Effector CD8-positive, alpha-beta T cell (primary cell): ENCODE results near the gene COX4I2.
"Not testable (repeated sequence)": the region's sequence is repeated elsewhere in the genome, so short reads cannot be mapped to it uniquely, and the experiment has no call there.

ENCODE experiments used
- DNase-seq: peaks from one replicate; lab custom pipeline; 2025; lab: John Stamatoyannopoulos, UW

COX4I2 gene

DNA sequence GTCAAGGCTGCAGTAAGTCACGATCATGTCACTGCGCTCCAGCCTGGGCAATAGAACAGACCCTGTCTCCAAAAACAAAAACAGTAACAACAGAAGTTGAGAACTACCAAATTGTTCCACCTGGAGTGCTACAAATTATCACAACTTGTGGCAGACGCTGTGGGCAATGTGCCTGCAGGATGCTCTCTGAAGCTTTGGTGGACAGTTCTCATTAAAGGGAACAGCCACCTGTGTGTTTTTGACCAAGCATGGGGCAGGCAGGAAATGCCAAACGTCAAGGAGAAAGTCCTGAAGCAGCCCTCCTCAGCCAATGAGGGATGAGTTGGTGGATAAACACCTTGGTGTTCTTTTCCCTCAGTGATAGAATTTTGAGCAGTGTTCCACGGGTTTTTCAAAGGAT, 15.8 kb downstream of the COX4I2 start:
- no peak for DNase-seq

DNA sequence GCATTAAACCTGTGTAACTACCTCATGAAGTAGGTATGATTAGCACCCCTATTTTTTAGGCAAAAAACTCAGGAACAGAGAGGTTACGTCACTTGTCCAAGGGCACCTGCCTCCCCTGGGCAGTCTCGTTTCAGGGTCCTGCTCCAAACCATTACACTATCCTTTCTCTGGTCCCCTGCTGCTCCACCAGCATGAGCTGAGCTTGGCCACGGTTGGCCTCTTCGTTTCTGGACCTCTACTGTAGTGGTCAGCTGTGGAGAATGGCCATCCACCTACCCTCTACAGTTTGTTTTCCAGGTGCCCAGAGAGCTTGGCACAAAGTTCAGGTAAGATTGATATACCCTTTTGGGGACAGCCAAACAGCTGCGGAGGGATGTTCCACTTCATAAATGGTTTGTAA, 16.8 kb downstream of the COX4I2 start:
- DNase-seq, result no peak

GRCh38 chr20:31661625-31662371, 24.1 kb downstream of the COX4I2 start:
- peak; percentile 82 for DNase-seq

- no peak for DNase-seq
Measured at GRCh38 chr20:31662372-31662854, 24.7 kb downstream of the COX4I2 start.

DNA sequence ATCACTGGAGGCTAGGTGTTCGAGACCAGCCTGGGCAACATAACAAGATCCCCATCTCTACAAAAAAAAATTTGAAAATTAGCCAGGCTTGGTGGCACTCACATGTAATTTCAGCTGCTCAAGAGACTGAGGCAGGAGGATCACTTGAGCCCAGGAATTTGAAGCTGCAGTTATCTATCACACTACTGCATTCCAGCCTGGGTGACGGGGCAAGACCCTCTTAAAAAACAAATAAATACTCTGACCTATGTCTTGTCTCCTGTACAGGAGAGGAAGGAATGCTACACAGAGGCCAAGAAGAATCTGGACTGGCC, 25.8 kb downstream of the COX4I2 start:
- no peak for DNase-seq

DNA sequence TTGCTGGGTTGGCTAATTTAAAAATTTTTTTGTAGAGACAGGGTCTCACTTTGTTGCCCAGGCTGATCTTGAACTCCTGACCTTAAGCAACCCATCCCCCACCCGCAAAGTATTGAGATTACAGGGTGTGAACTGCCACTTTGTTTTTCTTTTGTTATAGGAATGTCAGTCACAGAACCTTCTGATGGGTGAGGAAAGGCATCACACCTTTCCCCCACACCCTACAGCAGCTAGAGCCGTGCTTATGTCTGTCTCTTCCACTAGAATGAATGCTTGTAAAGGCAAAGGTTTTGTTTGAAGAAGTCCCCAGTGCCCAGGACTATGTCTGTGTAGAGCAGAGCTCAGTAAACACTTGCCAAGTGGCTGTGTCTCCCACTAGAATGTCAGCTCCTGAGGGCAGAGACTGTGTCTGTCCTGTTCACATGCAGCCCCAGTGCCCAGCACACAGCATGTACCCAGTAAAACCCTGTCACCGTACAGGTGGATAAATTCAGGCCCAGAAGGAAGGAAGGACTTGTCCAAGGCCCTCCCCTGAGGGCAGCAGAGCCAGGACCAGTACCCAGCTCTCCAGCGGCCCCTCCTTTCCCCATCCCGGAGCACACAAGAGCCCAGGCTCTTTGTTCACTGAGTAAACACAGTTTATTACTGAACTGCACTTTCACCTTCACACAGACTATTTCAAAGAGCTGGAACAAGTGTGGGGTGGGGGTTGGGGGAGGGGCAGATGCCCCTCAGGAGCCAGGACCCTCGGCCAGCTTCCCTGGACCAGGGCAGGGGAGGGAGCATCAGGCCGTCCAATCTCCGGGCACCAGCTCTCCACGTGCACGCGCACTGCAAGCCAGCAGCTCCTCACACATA, 26.4 kb downstream of the COX4I2 start:
- DNase-seq, result no peak

- DNase-seq, result no peak
Measured at GRCh38 chr20:31664696-31665354, 27.1 kb downstream of the COX4I2 start.

DNA sequence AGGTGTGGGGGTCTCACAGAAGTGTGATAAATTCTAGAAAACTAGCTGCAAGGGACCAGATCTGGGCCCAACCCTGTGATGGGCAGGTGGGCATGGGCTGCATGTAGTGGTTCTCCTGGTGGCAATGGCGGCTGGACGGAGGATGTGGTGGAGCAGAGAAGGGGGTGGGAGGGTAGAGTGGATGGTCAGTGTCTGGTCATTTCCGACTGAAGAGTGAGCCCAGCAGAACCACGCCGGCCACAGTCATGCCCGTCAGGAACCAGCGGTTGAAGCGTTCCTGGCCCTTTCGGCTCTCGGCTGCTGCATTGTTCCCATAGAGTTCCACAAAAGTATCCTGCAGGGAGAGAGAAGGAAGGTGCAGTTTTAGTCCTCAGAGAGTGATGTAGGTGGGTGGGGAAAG, 28.0 kb downstream of the COX4I2 start:
- no peak for DNase-seq

DNA sequence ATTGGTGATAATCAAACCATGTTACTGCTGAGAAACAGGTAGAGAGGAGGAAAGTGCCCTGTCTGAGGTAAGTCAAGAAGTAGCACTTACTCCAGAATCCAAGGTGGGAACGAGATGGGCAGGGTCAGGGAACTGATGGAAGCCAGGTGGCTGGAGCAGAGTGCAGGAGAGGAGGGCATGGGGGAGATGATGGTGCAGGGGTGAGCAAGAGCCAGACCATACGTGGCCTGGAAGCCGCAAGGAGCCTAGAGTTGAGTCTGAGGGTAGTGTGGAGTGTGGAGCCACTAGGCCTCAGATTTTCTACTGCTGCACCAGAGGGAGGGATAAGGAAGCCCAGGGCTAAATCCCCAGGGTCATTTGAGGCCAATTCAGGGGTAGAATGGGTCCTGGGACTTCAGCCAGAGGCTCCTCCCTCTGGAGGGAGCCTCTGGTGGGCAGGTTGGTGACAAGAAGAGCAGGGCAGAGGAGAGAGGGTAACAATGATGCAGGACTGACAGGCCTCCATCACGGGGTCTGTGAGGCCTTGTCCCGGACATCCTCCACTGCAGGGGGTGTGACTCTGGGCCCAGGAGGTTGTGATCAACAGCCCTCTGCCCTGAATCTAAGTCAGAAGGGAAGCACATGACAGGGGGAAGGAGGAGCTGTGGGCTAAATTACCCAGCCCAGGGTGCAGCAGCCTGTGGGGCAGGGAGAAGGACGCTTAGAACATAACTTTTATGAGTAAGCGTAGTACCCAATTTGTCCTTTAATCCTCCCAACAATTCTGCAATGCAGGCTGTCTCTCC, 28.7 kb downstream of the COX4I2 start:
- no peak for DNase-seq

GRCh38 chr20:31667315-31668285, 29.9 kb downstream of the COX4I2 start:
- DNase-seq, result no peak

GRCh38 chr20:31668944-31669343, 31.2 kb downstream of the COX4I2 start:
- not testable (repeated sequence) for DNase-seq

DNA sequence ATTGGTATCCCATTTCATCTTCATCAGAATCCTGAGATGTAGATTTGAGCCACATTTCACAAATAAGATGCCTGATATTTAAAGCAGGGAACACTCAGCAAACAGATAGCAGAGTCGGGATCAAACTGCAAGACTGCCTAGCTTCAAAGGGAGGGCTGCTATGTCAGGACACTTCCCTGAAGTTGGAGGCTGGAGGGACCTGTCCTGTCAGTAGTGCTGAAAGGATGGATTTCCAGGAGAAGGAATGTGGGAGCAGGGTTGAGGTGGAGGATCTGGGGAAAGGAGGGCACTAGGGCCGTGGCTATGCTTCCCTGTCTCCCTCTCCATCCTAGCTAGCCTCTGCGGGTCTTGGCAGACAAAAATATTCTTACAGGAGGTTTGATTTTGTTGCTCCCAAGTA, 32.2 kb downstream of the COX4I2 start:
- DNase-seq, result no peak

- no peak for DNase-seq
Measured at GRCh38 chr20:31670371-31671228, 32.9 kb downstream of the COX4I2 start.

- DNase-seq, result no peak
Measured at GRCh38 chr20:31671324-31671723, 33.6 kb downstream of the COX4I2 start.

DNA sequence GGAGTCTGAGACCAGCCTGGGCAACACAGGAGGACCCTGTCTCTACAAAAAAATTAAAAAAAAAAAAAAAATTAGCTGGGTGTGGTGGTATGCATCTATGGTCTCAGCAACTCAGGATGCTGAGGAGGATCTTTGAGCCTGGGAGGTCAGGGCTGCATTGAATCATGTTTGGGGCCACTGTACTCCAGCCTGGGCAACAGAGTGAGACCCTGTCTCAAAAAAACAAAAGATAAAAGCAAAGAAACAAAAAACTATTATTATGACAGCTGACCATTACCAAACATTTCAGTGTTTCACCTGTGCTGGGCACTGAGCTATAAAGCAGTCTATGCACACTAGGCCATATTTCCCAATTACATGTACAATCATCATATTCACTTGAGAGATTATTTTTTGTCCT, 35.7 kb downstream of the COX4I2 start:
- no peak for DNase-seq

DNA sequence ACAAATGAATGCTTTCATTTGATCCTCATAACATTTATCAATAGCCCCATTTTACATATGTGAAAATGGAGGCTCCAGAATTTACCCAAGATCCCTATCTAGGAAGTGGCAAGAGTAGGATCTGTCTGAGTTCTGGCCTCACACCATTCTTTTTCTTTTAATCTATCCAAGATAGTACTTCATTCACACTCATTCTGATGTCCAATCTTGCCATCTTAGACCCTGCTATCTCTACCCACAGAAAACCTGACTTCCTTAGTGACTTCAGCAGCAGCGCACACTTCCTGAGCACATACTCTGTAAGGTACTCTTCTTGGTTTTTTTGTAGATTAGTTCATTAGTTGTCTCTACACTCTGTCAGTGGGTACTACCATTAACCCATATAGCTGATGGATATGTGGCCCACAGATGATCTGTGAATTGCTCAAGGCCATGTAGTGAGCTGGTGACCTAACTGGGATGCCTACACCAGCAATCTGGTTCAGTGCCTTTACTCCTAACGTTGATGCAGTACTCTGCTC, 36.3 kb downstream of the COX4I2 start:
- no peak for DNase-seq

- DNase-seq, result peak; percentile 27
Measured at GRCh38 chr20:31674895-31675827, 37.4 kb downstream of the COX4I2 start.

DNA sequence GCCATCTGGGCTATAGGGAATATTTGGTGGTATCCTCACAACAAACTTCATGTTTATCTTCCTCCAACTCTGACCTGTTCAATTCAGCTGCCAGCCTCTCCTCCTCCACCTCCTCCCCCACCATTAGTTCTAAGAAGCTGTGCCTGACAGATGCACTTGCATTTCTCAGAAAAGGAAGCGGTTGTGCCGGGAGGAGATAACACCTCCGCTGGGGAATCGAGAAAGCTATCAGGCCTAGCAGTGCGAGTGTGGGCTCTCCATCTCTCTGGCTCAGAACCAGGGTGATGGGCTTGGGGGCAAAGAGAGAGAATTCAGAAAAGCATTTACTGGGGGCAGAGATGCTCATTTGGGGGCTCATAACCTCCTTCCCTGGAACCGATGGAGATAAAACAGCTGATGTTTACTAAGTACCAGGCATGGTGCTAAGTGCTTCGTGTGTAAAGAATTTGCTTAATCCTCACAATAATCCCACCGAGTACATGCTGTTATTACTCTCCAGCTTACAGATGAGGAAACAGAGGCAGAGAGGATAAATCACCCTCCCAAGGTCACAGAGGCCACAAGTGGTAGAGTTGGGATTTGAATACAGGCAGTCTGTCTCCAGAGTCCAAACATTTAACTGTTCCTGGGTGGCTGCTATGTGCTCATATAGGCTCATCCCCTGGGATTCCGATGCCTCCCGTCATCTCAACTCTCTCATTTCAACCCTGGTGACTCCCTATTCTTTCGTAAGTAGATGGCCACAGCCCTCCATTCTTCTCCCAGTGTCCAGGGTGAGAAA, 38.3 kb downstream of the COX4I2 start:
- no peak for DNase-seq
